Thoracic aorta (tissue), 2 donors: ENCODE data around the gene HOXD11. TPM values are rescaled to one million over a fixed set of nuclear protein-coding genes. Genes with fewer than 3 reads are reported as not detected.

Experiments
- ATAC-seq: fragments of 150-250 bp; one replicate; pipeline ENCODE4 v1.8.0; 2017; ENCODE audit warnings: low read depth; ENCODE audit not compliant: insufficient number of reproducible peaks, low FRiP score
- DNase-seq: peaks from one replicate; pipeline ENCODE4 v3.0.0-alpha.2; 2020; ENCODE audit warnings: low spot score
- H3K27ac ChIP-seq, 2 donors: fragments of 200-600 bp; sonication (generic); 1 replicate in 1 of 2; 2 replicates in 1 of 2; pipeline ENCODE4 v1.5.1; 2016; ENCODE audit warnings: mild to moderate bottlenecking in 2 of 2, moderate library complexity in 2 of 2
- H3K27me3 ChIP-seq: fragments of 200-600 bp; sonication (generic); replicated peaks from 2 replicates; pipeline ENCODE4 v1.6.0; 2016; ENCODE audit warnings: mild to moderate bottlenecking; ENCODE audit not compliant: insufficient read depth
- H3K36me3 ChIP-seq: fragments of 200-600 bp; sonication (generic); one replicate; pipeline ENCODE4 v1.5.1; 2016
- H3K4me1 ChIP-seq, 2 donors: fragments of 200-600 bp; sonication (generic); 1 replicate in 1 of 2; 2 replicates in 1 of 2; pipeline versions ENCODE4 v1.5.1 to v1.6.0; 2016; ENCODE audit warnings: low read depth in 2 of 2, mild to moderate bottlenecking in 1 of 2; ENCODE audit not compliant: control insufficient read depth in 1 of 2
- H3K4me3 ChIP-seq: fragments of 200-600 bp; sonication (generic); 2 replicates; pipeline ENCODE4 v1.5.1; 2016; ENCODE audit warnings: mild to moderate bottlenecking
- H3K9me3 ChIP-seq: fragments of 200-600 bp; sonication (generic); 2 replicates; pipeline ENCODE4 v1.5.1; 2016
- total RNA-seq, 2 donors: library from RNA; depleted of rRNA; stranded (reverse); fragments of >200 nt; gene quantifications; one replicate each; pipeline versions ENCODE4 v1.1.0 to v1.2.3, GENCODE V29; 2016
- TF ChIP-seq, protein P1 (sequence below): fragments of 200-600 bp; sonication (generic); IDR thresholded peaks from one replicate; pipeline ENCODE4 v1.5.1; 2019; ENCODE audit warnings: antibody characterized with exemption

HOXD11 gene
- total RNA-seq, 2 donors from 2014 or later: not detected

DNA sequence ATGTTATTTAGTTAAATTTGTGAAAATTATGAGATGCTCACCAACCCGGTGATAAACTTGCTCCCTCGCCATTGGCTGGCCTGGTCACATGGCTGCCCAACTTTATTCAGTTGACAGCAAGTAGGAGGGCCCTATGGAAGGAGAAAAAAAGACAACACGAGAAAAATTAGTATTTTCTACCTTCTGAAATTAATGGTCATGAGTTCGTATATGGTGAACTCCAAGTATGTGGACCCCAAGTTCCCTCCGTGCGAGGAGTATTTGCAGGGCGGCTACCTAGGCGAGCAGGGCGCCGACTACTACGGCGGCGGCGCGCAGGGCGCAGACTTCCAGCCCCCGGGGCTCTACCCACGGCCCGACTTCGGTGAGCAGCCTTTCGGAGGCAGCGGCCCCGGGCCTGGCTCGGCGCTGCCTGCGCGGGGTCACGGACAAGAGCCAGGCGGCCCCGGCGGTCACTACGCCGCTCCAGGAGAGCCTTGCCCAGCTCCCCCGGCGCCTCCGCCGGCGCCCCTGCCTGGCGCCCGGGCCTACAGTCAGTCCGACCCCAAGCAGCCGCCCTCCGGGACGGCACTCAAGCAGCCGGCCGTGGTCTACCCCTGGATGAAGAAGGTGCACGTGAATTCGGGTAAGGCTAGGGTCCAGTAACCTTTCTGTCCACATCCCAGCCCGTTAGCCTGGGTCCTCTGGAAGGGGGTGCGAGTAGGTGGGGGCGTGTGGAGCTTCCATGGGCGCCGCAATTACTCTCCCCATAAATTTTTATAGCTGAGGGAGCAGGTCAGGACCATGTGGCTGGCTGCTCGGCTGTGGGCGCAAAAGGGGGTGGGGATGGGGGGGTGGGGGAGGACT lies 44.6 kb downstream of the HOXD11 start, which contains the start of gene HOXD4:
Gene HOXD4, plus strand, starts transcription at position 109 of the 846 bp plus-strand sequence. Its CDS starts 84 bp downstream, at position 193.
- H3K27me3 ChIP-seq: no peaks in the 10 kb centered on the region
- H3K36me3 ChIP-seq: peaks cover 14% of the 10 kb centered on the region

DNA sequence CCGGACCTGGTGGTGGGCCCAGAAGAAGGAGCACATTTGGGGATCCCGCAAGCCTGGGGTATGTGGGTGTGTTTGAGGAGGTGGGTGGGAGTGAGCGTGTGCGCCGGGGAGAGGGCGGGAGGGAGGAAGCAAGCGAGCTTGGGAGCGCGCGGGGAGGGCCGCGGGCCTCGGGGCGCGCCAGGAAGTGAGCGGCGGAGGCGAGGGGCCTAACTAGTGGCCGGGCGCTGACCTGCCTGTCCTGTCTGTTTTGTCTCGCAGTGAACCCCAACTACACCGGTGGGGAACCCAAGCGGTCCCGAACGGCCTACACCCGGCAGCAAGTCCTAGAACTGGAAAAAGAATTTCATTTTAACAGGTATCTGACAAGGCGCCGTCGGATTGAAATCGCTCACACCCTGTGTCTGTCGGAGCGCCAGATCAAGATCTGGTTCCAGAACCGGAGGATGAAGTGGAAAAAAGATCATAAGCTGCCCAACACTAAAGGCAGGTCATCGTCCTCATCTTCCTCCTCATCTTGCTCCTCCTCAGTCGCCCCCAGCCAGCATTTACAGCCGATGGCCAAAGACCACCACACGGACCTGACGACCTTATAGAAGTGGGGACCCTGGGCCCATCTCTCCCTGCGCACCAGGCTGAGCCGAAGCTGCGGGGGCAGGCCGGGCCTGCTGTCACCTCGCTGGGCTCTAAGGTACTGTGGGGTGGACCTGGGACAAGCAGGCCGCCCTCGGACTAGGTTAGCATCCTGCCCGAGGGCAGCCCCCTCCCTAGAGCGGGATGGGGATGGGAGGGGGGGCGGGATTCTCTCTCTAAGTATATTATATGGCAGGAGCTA lies 45.5 kb downstream of the HOXD11 start:
- Histone ChIP-seq H3K4me3 (no peak overlapping the region), H3K27ac (no peak overlapping the region), H3K9me3 (no peaks in the 10 kb centered on the region), H3K36me3 (peaks cover 14% of the 10 kb centered on the region), H3K27me3 (no peaks in the 10 kb centered on the region), H3K4me1 (no peaks in the 10 kb centered on the region)
- TF ChIP-seq, protein P1, sequence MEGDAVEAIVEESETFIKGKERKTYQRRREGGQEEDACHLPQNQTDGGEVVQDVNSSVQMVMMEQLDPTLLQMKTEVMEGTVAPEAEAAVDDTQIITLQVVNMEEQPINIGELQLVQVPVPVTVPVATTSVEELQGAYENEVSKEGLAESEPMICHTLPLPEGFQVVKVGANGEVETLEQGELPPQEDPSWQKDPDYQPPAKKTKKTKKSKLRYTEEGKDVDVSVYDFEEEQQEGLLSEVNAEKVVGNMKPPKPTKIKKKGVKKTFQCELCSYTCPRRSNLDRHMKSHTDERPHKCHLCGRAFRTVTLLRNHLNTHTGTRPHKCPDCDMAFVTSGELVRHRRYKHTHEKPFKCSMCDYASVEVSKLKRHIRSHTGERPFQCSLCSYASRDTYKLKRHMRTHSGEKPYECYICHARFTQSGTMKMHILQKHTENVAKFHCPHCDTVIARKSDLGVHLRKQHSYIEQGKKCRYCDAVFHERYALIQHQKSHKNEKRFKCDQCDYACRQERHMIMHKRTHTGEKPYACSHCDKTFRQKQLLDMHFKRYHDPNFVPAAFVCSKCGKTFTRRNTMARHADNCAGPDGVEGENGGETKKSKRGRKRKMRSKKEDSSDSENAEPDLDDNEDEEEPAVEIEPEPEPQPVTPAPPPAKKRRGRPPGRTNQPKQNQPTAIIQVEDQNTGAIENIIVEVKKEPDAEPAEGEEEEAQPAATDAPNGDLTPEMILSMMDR: no peak
- ATAC-seq (no peak), DNase-seq (no peak)

More for the DNA sequence above, 44.6 kb downstream of the HOXD11 start, which contains the start of gene HOXD4:
- TF ChIP-seq, protein P1: no peak
- ATAC-seq (no peak), DNase-seq (no peak)
- no peak within 1 kb of the TSS for H3K27ac ChIP-seq
- no peaks in the 10 kb centered on the region for H3K4me1 ChIP-seq
- H3K9me3 ChIP-seq: no peaks in the 10 kb centered on the region
- peak within 1 kb of the TSS; percentile 47 for H3K4me3 ChIP-seq

DNA sequence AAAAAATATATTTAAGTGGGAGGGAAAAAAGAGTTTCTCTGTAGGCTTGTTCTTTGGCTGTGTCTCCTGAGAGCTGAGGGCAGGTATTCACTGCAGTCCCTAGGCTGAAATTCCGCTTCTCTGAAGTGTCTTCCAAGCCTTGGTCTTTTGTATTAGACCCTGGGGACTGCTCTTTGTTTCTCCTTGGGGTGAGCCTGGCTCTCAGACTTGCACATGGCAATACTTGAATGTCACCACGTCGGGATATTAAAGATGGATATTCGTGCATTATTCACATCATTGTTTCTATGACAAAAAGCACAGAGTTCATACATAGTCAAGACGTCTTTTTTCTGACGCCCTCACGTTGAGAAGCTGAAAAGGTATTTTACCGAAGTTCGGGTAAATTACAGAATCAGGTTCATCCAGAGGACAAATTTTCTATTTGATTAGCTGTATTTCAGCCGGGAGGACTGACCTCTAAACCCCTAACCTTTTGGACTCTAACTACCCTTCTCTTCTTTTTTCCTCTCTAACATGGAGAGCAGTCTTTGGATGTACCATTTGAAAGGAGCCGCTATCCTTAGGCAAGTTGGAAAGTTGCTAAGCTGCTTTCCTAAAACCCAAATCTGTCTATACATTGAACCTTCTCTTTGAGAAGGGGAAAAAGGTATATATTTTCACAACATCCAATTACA lies 47.6 kb downstream of the HOXD11 start:
- Histone ChIP-seq H3K36me3 (peaks cover 14% of the 10 kb centered on the region), H3K4me1 (peaks cover 3 to 5% of the 10 kb centered on the region in 2 donors), H3K4me3 (no peak overlapping the region), H3K27me3 (no peaks in the 10 kb centered on the region), H3K9me3 (no peaks in the 10 kb centered on the region), H3K27ac (no peak overlapping the region)
- TF ChIP-seq, protein P1: no peak
- ATAC-seq (no peak), DNase-seq (no peak)

DNA sequence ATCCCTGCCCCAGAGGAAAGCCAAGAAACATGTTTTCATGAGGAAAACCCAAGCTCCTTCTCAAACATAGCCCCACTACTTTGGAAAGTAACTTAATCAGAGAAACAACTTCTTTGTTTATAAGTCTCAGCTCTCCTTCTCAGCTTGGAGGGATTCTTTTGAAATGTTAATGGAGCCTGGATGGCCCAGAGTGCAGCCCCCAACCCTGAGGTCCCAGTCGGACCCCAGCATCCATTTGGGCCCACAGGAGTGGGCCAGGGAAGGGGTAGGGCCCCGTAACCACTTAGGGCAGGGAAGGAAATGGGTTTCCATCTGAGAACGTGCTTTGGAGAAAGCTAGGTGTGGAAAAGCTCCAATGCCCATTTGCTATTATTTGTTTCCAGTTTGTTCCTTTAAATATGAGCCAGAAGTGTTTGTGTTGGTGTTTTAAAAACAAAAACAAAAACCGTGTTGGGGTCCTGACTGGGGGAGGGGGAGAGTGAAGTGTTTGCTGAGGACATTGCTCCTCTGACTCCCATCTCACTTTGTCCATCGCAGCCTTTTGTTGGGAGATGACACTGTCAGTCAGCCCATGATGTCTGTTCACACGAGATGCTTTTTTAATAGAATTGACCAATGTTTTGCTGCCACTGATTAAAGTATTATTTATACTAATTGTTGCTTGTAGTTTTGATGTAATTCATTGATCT lies 48.4 kb downstream of the HOXD11 start:
- no peaks in the 10 kb centered on the region for H3K9me3 ChIP-seq
- H3K4me3 ChIP-seq: no peak overlapping the region
- no peaks in the 10 kb centered on the region for H3K27me3 ChIP-seq
- no peak overlapping the region for H3K27ac ChIP-seq
- no peak for ATAC-seq
- H3K4me1 ChIP-seq: peaks cover 3 to 13% of the 10 kb centered on the region in 2 donors
- H3K36me3 ChIP-seq: peaks cover 9% of the 10 kb centered on the region
- TF ChIP-seq, protein P1: no peak
- DNase-seq: no peak
